PFSK-1 (cell line): ENCODE measurements around the gene DKK3.

Experiments
- FOXP2 ChIP-seq: optimal IDR thresholded peaks from 2 replicates; pipeline ENCODE3; 2011; ENCODE audit warnings: borderline replicate concordance, control low read depth, inconsistent platforms; ENCODE audit not compliant: insufficient read depth; ENCODE audit errors: extremely low read length, extremely low read depth
- POLR2AphosphoS5 ChIP-seq: IDR thresholded peaks from 2 replicates; pipeline ENCODE4 v1.6.1; 2012; ENCODE audit warnings: low read depth, mild to moderate bottlenecking, control low read depth, low read length, moderate library complexity
- REST ChIP-seq, 2 experiments: IDR thresholded peaks; 2 replicates each; pipeline versions ENCODE4 v1.6.1 to v1.8.0; 2011 to 2012; ENCODE audit warnings: low read depth in 2 of 2, low read length in 2 of 2, control low read depth in 1 of 2, inconsistent platforms in 1 of 2, mild to moderate bottlenecking in 1 of 2, moderate library complexity in 1 of 2; ENCODE audit not compliant: insufficient read depth in 1 of 2
- SIN3A ChIP-seq: IDR thresholded peaks from 2 replicates; pipeline ENCODE4 v1.6.1; 2012; ENCODE audit warnings: mild to moderate bottlenecking, low read length, moderate library complexity, borderline replicate concordance; ENCODE audit not compliant: insufficient read depth
- TAF1 ChIP-seq: IDR thresholded peaks from 2 replicates; pipeline ENCODE4 v1.6.1; 2012; ENCODE audit warnings: low read length, control low read depth, borderline replicate concordance; ENCODE audit not compliant: insufficient read depth

Gene DKK3

GRCh38 chr11:12019866-12020416 lies 11.5 kb upstream of the DKK3 start:
- TF ChIP-seq FOXP2: no peak
- TF ChIP-seq REST (IDR thresholded peaks at IDR 0.05; ENCODE audit: insufficient read depth in 1 of 2, low read depth in 2 of 2, low read length in 2 of 2): no peak
- no peak for TF ChIP-seq TAF1
- TF ChIP-seq SIN3A: no peak
- TF ChIP-seq POLR2AphosphoS5: no peak

- TF ChIP-seq SIN3A (no peak), TAF1 (no peak), REST (IDR thresholded peaks at IDR 0.05; ENCODE audit: insufficient read depth in 1 of 2, low read depth in 2 of 2, low read length in 2 of 2) (no peak), FOXP2 (no peak), POLR2AphosphoS5 (no peak)
Observed at GRCh38 chr11:12019337-12019736, 10.9 kb upstream of the DKK3 start.

- TF ChIP-seq REST (IDR thresholded peaks at IDR 0.05; ENCODE audit: insufficient read depth in 1 of 2, low read depth in 2 of 2, low read length in 2 of 2): no peak
- no peak for TF ChIP-seq SIN3A
- no peak for TF ChIP-seq POLR2AphosphoS5
- TF ChIP-seq TAF1: no peak
- no peak for TF ChIP-seq FOXP2
Observed at GRCh38 chr11:12017865-12018453, 9.5 kb upstream of the DKK3 start.

GRCh38 chr11:12017243-12017678 lies 8.8 kb upstream of the DKK3 start:
- TF ChIP-seq POLR2AphosphoS5: no peak
- no peak for TF ChIP-seq FOXP2
- no peak for TF ChIP-seq REST (IDR thresholded peaks at IDR 0.05; ENCODE audit: insufficient read depth in 1 of 2, low read depth in 2 of 2, low read length in 2 of 2)
- no peak for TF ChIP-seq TAF1
- TF ChIP-seq SIN3A: no peak
